K562 (cell line): ENCODE data around the gene OMP.

Source experiments
- CBX3 ChIP-seq, 2 experiments: IDR thresholded peaks; 1 replicate in 1 of 2; 2 replicates in 1 of 2; pipeline ENCODE4 v1.6.1; 2012; ENCODE audit warnings: inconsistent platforms in 2 of 2, low read length in 2 of 2, borderline replicate concordance in 1 of 2, control low read depth in 1 of 2
- CTCF ChIP-seq, 3 experiments: IDR thresholded peaks in 2 of 3; conservative IDR thresholded peaks in 1 of 3; 2 replicates each; pipeline ENCODE4 v1.5.1; 2011 to 2012; ENCODE audit warnings: low read length in 3 of 3, mild to moderate bottlenecking in 3 of 3, control low read depth in 2 of 3, improper control_type of control experiment in 1 of 3, inconsistent platforms in 1 of 3, low read depth in 1 of 3, mixed read lengths in 1 of 3, moderate library complexity in 1 of 3; ENCODE audit not compliant: insufficient read depth in 2 of 3
- FOXK1 ChIP-seq: sonication (generic); formaldehyde crosslinking; IDR thresholded peaks from 2 replicates; pipeline ENCODE4 v1.8.0; 2022; ENCODE audit warnings: missing genetic modification reagents, mild to moderate bottlenecking, borderline replicate concordance
- PHF21A ChIP-seq: fragments of 450-650 bp; IDR thresholded peaks from 2 replicates; pipeline ENCODE4 v1.6.1; 2017; ENCODE audit warnings: low read depth, borderline replicate concordance
- POLR2A ChIP-seq: fragments of 450-650 bp; conservative IDR thresholded peaks from 2 replicates; pipeline ENCODE4 v1.6.1; 2016
- SRSF3 ChIP-seq: fragments of 200-400 bp; formaldehyde crosslinking; IDR thresholded peaks from 2 replicates; pipeline ENCODE4 v1.6.1; 2016; ENCODE audit warnings: mild to moderate bottlenecking, low read length, moderate library complexity; ENCODE audit not compliant: insufficient read depth
- ZKSCAN1 ChIP-seq: fragments of 150-350 bp; IDR thresholded peaks from 2 replicates; pipeline ENCODE4 v1.6.1; 2016; ENCODE audit warnings: low read depth, low read length
- ZNF143 ChIP-seq: sonication (generic); formaldehyde crosslinking; IDR thresholded peaks from 2 replicates; pipeline ENCODE4 v1.9.0; 2022; ENCODE audit warnings: mild to moderate bottlenecking, missing genetic modification reagents
- TF ChIP-seq, protein P1 (sequence below): sonication (generic); formaldehyde crosslinking; IDR thresholded peaks from 2 replicates; pipeline ENCODE4 v1.8.0; 2023; ENCODE audit warnings: mild to moderate bottlenecking, missing genetic modification reagents

GRCh38 chr11:77059806-77060205 is 42.8 kb upstream of the OMP start:
- no peak for TF ChIP-seq FOXK1
- no peak for TF ChIP-seq CTCF (IDR thresholded peaks at IDR 0.05 in 2 of 3, conservative IDR thresholded peaks at IDR 0.05 in 1 of 3; ENCODE audit: insufficient read depth in 2 of 3, low read depth in 1 of 3, low read length in 3 of 3)
- TF ChIP-seq, protein P1, sequence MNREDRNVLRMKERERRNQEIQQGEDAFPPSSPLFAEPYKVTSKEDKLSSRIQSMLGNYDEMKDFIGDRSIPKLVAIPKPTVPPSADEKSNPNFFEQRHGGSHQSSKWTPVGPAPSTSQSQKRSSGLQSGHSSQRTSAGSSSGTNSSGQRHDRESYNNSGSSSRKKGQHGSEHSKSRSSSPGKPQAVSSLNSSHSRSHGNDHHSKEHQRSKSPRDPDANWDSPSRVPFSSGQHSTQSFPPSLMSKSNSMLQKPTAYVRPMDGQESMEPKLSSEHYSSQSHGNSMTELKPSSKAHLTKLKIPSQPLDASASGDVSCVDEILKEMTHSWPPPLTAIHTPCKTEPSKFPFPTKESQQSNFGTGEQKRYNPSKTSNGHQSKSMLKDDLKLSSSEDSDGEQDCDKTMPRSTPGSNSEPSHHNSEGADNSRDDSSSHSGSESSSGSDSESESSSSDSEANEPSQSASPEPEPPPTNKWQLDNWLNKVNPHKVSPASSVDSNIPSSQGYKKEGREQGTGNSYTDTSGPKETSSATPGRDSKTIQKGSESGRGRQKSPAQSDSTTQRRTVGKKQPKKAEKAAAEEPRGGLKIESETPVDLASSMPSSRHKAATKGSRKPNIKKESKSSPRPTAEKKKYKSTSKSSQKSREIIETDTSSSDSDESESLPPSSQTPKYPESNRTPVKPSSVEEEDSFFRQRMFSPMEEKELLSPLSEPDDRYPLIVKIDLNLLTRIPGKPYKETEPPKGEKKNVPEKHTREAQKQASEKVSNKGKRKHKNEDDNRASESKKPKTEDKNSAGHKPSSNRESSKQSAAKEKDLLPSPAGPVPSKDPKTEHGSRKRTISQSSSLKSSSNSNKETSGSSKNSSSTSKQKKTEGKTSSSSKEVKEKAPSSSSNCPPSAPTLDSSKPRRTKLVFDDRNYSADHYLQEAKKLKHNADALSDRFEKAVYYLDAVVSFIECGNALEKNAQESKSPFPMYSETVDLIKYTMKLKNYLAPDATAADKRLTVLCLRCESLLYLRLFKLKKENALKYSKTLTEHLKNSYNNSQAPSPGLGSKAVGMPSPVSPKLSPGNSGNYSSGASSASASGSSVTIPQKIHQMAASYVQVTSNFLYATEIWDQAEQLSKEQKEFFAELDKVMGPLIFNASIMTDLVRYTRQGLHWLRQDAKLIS (CRISPR knock-in tag) = no peak
- TF ChIP-seq ZKSCAN1 = no peak
- no peak for TF ChIP-seq PHF21A
- TF ChIP-seq POLR2A = no peak
- TF ChIP-seq SRSF3 = no peak
- no peak for TF ChIP-seq ZNF143 (CRISPR knock-in tag)
- no peak for TF ChIP-seq CBX3 (IDR thresholded peaks at IDR 0.05; ENCODE audit: borderline replicate concordance in 1 of 2, low read length in 2 of 2)
